Endothelial cell (in vitro differentiated cells): Measurements from ENCODE around the gene ABHD15. TPM values are rescaled to one million over a fixed set of nuclear protein-coding genes. Genes with fewer than 3 reads are reported as not detected.

Source experiments
- DNase-seq: peaks from one replicate; pipeline ENCODE4 v3.0.0; 2021; ENCODE audit warnings: low spot score
- H3K27ac Mint-ChIP-seq: one replicate; pipeline ENCODE4 v1.8.0; 2021; ENCODE audit warnings: mixed read lengths, inconsistent platforms; ENCODE audit not compliant: unreplicated experiment
- H3K27me3 Mint-ChIP-seq: one replicate; pipeline ENCODE4 v1.8.0; 2021; ENCODE audit warnings: mild to moderate bottlenecking, moderate library complexity, mixed read lengths, inconsistent platforms; ENCODE audit not compliant: unreplicated experiment
- H3K36me3 Mint-ChIP-seq: one replicate; pipeline ENCODE4 v1.8.0; 2021; ENCODE audit warnings: mild to moderate bottlenecking, low read depth, mixed read lengths, inconsistent platforms; ENCODE audit not compliant: unreplicated experiment
- H3K4me1 Mint-ChIP-seq: one replicate; pipeline ENCODE4 v1.8.0; 2021; ENCODE audit warnings: mild to moderate bottlenecking, mixed read lengths, inconsistent platforms; ENCODE audit not compliant: unreplicated experiment
- H3K4me3 Mint-ChIP-seq: one replicate; pipeline ENCODE4 v1.8.0; 2021; ENCODE audit warnings: mild to moderate bottlenecking, mixed read lengths, inconsistent platforms; ENCODE audit not compliant: unreplicated experiment
- H3K9me3 Mint-ChIP-seq: one replicate; pipeline ENCODE4 v1.8.0; 2021; ENCODE audit warnings: mixed read lengths, inconsistent platforms; ENCODE audit not compliant: unreplicated experiment
- CTCF ChIP-seq: fragments of 200-600 bp; sonication (generic); IDR thresholded peaks from one replicate; pipeline ENCODE4 v1.5.0; 2021; ENCODE audit warnings: antibody characterized with exemption; ENCODE audit not compliant: unreplicated experiment
- total RNA-seq: library from RNA; stranded (reverse); fragmentation: NEBNext Ultra II Directional; extraction: Animal tissue kit (Norgen Biotek cat#: 25700); gene quantifications from one replicate; pipeline ENCODE4 v1.2.1, GENCODE V29; 2021; ENCODE audit not compliant: unreplicated experiment

The ABHD15 gene
- total RNA-seq, 1 donor from 2014 or later, result 1.7 TPM

- Mint-ChIP-seq H3K27me3 (peaks cover 22% of the 10 kb centered on the region), H3K4me1 (peaks cover 51% of the 10 kb centered on the region), H3K36me3 (peaks cover 9% of the 10 kb centered on the region), H3K27ac (peak overlapping the region; percentile 42), H3K4me3 (peak overlapping the region; percentile 94), H3K9me3 (no peaks in the 10 kb centered on the region)
- TF ChIP-seq CTCF, result no peak
- DNase-seq, result peak; percentile 51
Measured at GRCh38 chr17:29588562-29589411, 21.9 kb upstream of the ABHD15 start.

GRCh38 chr17:29588017-29588561, 21.3 kb upstream of the ABHD15 start:
- DNase-seq, result no peak
- Mint-ChIP-seq H3K9me3 (no peaks in the 10 kb centered on the region), H3K27ac (peak overlapping the region; percentile 85), H3K36me3 (peaks cover 9% of the 10 kb centered on the region), H3K27me3 (peaks cover 22% of the 10 kb centered on the region), H3K4me1 (peaks cover 54% of the 10 kb centered on the region), H3K4me3 (peak overlapping the region; percentile 94)
- no peak for TF ChIP-seq CTCF

GRCh38 chr17:29587591-29587990, 20.8 kb upstream of the ABHD15 start:
- no peak for DNase-seq
- no peak for TF ChIP-seq CTCF
- peaks cover 54% of the 10 kb centered on the region for H3K4me1 Mint-ChIP-seq
- peaks cover 9% of the 10 kb centered on the region for H3K36me3 Mint-ChIP-seq
- peak overlapping the region; percentile 94 for H3K4me3 Mint-ChIP-seq
- H3K27me3 Mint-ChIP-seq, result peaks cover 22% of the 10 kb centered on the region
- peak overlapping the region; percentile 42 for H3K27ac Mint-ChIP-seq
- H3K9me3 Mint-ChIP-seq, result no peaks in the 10 kb centered on the region

- Mint-ChIP-seq H3K4me3 (peak overlapping the region; percentile 37), H3K4me1 (peaks cover 51% of the 10 kb centered on the region), H3K9me3 (no peaks in the 10 kb centered on the region), H3K27me3 (peaks cover 16% of the 10 kb centered on the region), H3K27ac (peak overlapping the region; percentile 42), H3K36me3 (peaks cover 14% of the 10 kb centered on the region)
- DNase-seq, result no peak
- no peak for TF ChIP-seq CTCF
Measured at GRCh38 chr17:29586676-29587469, 20.0 kb upstream of the ABHD15 start.
